Stimulated activated CD8-positive, alpha-beta memory T cell treated with anti-CD3 and anti-CD28 coated beads, Interleukin-12 subunit alpha, Interleukin-12 subunit beta, amount 100 ng/mL, for 4 hours (primary cell): ENCODE measurements around the gene EZH2.
A peak's percentile ranks its signal among the peaks of the same experiment; 100 is the strongest.

Source experiments
- DNase-seq: peaks from one replicate; pipeline ENCODE4 v3.0.0-alpha.2; 2020; ENCODE audit warnings: low read depth

Gene EZH2

DNA sequence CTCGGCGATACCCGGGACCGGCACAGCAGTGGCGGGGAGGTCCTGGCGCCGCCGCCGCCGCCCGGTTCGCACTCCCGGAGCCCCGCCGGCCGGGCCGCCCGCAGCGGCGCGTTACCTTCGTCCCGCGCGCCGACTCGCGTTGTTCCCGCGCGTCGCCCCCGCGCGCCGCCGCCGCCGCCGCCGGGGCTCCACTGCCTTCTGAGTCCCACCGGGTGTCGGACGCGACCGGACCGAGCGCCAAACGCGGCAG is at the start of gene EZH2:
Gene EZH2 (minus strand): TSS at position 243 of the 250 bp plus-strand sequence. CDS start 36,993 bp downstream, outside the sequence.
- DNase-seq, result no peak

DNA sequence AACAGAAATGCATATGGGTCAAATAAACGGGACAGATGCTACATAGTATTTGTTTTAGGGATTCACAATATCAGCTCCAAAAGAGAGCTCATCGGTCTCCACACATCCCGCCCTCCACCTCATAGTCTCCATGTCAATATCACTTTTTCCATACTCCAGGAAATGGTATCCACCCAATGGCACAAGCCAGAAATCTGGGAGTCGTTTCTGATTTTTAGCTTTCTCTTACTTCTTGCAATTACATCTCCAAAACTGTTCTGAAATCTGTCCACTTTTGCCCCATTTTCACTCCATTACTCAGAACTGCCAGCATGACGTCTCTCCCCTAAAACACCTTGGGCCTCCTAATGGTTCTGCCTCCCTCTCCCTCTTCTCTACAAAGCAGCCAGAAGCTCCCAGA is 47.4 kb upstream of the EZH2 start:
- no peak for DNase-seq

GRCh38 chr7:148930335-148930734 is 46.2 kb upstream of the EZH2 start:
- DNase-seq, result no peak

DNA sequence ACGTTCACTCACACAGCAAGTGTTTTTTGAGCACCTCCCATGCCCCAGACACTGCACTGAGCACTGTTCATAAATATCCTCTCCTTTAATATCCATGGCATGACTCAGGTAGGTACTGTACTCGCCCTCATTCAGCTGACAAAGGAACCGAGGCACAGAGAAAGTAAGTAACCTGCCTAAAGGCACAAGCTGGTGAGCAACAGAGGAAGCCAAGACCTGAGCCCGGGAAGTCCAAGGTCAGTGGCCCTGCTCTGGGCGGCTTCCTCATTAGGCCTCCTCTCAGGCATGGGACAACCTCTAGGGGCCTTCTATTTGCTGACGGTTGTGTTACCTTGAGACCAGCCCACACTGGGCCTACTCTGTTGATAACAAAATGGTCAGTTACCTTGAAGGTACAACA is 45.1 kb upstream of the EZH2 start:
- DNase-seq, result no peak

GRCh38 chr7:148927123-148928045 is 43.3 kb upstream of the EZH2 start:
- no peak for DNase-seq

DNA sequence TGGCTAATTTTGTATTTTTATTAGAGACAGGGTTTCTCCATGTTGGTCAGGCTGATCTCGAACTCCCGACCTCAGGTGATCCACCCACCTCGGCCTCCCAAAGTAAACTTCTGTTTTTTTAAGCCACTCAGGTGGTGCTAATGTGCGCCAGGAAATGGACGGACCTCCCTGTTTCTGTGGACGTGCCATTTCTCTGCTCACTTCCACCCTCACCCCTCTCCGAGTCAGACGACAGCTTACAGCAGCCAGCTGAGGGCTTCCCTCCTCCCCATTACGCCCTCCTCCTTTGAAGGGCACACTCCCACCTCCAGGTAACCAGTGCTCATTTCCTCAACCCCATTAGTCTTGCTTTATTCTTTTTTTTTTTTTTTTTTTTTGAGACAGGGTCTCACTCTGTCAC is 41.7 kb upstream of the EZH2 start:
- no peak for DNase-seq

DNA sequence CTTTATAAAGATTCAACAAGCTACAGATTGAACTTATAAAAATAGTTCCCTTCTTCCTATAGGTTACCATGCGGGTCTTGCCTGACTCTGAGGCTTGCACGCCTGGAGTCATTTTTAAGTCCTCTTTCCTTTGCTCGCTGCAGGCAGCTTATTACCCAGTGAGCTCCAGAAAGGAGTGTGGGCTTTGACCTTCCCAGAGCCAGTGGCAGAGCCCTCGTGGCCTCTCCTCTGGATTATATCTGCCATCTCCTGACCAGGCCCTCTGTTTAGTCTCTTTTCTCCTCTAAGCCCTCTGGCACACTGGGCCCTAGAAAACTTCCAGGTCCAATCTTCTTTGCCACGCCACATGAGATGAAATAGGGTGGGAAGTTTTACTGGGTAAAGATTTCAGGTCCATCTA is 39.9 kb upstream of the EZH2 start:
- no peak for DNase-seq

GRCh38 chr7:148921806-148922205 is 37.7 kb upstream of the EZH2 start:
- DNase-seq, result no peak

DNA sequence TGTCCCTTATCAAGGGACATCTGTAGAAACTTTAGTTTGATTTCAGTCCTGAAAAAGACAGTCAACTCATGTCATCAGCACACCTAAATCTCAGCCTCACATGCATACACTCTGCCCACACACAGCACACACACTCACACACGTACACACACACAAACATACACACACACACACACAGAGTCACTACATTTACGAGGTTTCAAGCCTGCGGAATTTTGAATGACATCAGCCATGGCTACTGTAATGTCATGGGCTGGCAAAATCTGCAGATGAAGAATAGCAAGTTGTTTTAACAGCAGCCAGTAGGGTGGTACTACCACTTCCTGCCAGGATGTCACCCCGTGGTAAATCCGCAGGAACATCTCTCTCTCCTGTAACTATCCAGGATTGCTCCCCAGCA is 37.1 kb upstream of the EZH2 start:
- no peak for DNase-seq

- no peak for DNase-seq
Observed at GRCh38 chr7:148919859-148920258, 35.8 kb upstream of the EZH2 start.

GRCh38 chr7:148918058-148918596 is 34.0 kb upstream of the EZH2 start:
- no peak for DNase-seq

- no peak for DNase-seq
Observed at GRCh38 chr7:148916186-148916585, 32.1 kb upstream of the EZH2 start.

GRCh38 chr7:148915211-148915610 is 31.1 kb upstream of the EZH2 start:
- DNase-seq, result no peak

DNA sequence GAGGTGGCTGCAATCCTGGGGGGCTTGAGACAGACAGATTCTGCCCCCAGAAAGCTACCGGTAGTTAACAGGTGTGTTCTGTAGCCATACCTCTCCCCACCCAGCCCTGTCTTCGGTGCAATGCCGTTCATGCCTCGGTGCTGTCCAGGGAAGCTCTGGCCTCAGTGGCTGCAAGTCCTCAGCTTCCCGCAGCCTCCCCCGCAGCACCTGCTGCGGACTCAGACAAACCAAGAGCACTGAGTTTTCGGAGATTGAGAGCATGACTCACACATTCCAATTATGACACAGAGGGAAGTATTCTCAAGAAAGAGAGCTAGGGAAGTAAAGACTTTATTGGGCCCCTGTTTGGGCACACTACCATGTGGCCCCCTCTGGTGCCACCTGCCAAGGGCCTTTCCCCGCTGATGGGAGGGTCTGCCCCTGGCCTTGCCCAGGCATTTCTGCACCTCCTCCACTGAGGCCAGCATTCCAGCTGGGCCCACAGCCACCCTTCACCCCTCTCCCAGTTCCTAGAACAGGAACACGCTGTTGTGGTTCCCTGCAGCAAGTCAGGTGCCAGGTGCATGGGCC is 30.2 kb upstream of the EZH2 start:
- peak; percentile 13 for DNase-seq

DNA sequence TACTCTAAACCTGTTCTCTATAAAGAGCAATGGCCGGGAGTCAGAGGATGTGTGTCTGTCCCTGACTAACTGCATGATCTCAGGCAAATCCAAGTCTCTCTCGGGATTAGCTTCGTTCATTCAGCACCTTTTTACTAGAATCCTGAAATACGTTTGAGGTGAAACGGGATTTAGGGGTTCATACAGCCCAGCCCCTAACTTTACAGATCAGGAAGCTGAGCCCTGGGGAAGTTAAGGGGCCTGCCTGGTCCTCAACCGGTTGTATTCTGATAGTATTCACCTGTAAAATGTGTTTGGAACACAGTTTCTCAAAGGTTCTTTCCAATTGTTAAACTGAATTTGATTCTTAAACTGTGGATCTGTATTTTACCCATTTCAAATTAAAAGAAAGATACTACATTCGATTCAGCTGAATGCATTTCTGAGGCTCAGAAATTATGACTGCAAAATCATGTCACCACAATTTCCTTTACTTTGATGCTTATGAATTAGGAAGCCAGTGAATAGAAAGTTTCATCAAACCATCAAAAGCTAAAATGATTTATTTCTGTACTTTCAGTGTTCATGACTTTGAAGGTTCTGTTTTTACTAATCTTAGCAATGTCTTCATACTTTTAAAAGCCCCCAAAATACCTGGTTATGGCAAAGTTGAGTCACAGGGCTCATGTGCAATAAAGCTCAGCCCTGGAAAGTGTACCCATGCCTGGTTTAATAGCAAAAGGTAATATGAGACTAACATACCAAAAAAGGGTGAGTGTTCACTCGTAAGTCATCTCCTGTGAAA is 28.9 kb upstream of the EZH2 start:
- DNase-seq, result no peak

DNA sequence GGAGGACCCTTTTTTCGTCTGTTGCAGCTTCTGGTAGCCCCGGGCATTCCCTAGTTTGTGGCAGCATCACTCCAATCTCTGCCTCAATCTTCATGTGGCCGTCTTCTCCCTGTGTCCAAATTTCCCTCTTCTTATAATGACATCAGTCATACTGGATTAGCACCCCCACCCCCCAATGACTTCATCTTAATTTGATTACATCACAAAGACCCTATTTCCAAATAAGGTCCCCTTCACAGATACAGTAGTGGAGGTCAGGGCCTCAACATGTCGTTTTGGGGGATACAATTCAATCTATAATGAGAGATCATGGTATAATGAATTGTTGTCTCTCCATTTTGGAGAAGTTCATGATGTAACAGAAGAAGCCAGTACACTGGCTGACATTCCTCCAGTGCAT is 28.1 kb upstream of the EZH2 start:
- no peak for DNase-seq

- no peak for DNase-seq
Observed at GRCh38 chr7:148911626-148912025, 27.5 kb upstream of the EZH2 start.

- DNase-seq, result no peak
Observed at GRCh38 chr7:148909568-148909967, 25.5 kb upstream of the EZH2 start.

DNA sequence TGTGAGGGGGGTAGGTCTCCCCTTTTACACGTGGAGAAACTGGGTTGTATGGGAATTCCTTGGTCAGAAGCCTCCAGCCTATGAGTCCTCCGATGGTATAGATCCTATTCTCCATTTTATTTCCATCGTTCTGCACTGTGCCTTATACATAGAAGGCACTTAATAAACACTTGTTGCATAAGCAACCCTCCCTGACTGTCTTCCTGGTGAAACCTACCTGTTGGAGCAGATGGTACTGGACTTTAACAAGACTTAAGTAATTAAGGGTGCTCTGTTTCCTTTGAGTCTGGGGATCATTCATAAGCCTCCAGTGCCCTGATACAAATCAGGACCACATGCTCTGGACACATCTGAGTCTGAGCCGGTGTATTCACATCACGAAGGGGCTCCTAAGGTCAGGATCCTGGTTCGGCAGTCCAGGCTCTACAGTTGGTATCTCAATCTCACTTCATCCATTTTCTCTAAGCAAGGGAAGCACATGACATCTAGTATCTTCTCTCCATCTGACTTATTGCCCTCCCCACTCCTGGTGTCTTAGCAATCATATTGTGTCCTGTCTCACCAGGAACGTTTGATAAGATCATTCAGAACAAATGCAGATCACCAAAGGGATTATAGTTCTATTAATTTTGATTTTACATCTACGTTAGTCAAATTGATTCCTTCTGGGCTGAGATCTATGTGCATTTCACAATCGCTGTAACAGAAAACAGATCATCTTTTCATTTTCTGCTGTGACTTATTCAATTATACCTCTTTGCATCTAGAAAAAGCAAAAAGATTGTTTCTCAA is 22.8 kb upstream of the EZH2 start:
- no peak for DNase-seq

DNA sequence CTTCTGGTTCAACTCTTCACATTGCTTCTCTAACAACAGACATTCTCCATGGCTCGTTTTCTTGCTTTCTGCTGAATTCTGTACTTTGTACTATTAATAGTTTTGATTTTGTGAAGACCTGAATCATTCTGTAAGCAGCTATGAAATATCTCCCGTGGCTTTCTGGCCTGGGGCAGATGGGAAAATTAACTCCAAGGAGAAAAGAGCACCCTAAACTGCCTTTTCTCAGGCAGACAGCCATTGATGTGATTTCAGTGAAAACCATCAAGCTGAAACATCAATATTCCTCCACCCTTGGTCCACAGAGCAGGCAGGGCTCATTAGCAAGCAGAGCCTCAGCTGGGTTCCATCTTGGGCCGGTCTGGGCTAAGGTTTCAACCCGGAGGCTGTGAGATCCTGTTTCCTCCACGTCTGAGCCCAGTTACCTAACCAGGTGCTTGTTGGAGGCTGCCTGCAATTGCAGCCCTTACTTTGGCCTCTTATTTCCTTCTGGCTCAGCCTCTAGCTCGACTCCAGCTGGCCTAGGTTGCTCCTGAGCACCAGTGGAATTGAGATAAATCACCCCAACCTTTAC is 21.1 kb upstream of the EZH2 start:
- DNase-seq, result no peak

- DNase-seq, result no peak
Observed at GRCh38 chr7:148903504-148903903, 19.4 kb upstream of the EZH2 start.

DNA sequence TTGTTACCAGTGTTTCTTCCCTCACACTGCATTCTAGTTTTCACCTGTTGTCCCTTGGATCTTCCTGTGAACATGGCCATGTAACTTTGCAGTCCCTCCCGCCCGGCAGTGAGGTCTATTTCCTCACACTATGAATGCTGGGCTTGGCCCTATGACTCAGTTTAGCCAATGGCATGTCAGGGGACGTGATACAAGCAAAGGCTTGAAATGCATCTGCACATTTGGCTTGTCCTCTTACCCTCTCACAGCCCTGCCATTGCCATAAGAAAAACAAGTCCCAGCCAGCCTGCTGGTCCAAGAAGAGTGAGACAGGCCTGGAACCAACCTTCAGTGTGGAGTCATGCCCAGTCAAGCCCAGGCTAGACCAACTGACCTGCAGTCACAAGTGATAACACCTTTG is 17.1 kb upstream of the EZH2 start:
- no peak for DNase-seq
